Measurements from ENCODE around the gene CCZ1.
A peak's percentile ranks its signal among the peaks of the same experiment; 100 is the strongest.
"Not testable (repeated sequence)": the region's sequence is repeated elsewhere in the genome, so short reads cannot be mapped to it uniquely, and the experiment has no call there.

CCZ1 gene

DNA sequence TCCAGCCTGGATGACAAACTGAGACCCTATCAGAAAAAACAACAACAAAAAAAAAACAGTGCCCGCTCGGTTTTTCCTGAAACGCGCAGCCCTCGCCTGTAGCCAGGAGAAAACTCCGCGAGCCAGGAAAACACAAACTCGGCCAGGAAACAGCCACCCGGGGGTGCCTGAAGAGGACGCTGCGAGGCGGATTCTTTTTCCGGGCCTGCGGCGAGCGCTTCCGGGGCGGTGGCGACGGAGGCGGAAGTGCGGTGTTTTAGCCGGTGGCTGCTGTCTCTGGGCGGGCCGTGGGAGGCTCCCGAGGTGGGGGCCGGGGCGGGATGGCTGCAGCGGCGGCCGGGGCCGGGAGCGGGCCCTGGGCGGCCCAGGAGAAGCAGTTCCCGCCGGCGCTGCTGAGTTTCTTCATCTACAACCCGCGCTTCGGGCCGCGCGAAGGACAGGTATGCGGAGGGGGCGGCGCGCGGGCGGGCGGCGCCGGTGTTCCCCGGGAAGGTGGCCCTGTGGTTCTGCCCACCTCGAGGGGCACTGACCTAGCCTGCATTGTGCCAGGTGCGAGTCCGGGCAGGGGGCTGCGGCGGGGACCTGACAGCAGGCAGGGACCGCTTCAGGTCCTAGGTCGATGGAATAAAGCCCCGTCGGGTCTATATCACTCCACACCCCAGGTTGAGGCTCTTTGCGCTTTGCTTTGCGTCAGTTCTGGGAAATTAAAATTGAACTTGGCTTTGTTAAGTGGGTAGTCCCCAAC lies at the start of gene CCZ1:
Gene CCZ1, plus strand, starts transcription at position 254 of the 745 bp plus-strand sequence. Its CDS starts 67 bp downstream, at position 321.
- peak; percentile 98 for ATAC-seq

DNA sequence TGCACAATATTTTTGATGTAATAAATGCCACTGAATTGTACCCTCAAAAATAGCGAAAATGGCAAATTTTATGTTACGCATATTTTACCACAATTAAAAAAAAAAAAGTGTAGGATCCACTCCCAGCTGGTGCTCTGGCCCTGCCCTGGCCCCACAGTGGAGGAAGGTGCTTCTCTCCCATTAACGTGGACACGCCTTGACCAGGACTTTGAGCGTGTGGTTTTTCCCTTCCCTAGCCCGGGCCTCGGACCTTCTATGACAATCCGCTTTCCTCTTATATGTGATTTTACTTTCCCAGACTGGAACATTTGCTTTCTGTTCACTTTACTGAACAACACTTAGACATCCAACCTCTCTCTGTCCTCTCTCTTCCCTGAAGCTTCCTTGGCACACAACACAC lies 47.6 kb upstream of the CCZ1 start:
- ATAC-seq: no peak

DNA sequence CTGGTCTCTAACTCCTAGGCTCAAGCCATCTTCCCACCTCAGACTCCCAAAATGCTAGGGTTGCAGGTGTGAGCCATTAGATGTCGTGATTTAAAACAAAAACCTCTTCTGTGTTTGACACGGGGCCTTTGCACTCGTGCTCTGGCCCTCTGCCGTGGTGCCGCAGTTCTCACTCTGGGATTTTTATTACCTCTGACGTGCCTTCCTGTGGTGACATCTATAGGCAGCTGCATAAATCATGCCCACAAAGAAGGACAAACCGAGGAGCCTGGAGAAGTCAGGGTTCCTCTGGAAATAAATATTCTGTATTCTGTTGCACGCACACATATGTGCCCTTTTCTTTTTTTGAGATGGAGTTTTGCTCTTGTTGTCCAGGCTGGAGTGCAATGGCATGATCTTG lies 43.8 kb upstream of the CCZ1 start:
- ATAC-seq: no peak

DNA sequence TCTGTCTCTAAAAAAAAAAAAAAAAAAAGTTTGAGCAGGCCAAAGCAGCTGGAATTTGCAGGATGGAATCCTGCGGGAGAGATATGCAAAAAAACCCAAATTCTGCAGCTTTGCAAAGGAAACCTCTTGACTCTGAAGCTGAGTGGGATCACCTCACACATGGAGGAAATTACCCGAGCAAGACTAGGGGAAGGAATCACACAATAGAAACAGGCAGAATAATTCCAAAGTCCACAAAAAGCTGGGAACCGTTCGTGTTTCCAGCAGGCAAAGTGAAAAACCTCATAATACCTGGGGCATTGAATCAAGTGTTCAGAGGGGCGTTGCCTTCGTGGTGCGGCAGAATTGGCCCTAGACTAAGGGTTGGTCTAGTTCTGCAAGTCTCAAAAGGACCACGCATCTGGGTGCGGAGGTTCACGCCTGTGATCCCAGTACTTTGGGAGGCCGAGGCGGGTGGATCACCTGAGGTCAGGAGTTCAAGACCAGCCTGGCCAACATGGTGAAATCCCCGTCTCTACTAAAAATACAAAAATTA lies 41.4 kb upstream of the CCZ1 start:
- ATAC-seq: not testable (repeated sequence)

DNA sequence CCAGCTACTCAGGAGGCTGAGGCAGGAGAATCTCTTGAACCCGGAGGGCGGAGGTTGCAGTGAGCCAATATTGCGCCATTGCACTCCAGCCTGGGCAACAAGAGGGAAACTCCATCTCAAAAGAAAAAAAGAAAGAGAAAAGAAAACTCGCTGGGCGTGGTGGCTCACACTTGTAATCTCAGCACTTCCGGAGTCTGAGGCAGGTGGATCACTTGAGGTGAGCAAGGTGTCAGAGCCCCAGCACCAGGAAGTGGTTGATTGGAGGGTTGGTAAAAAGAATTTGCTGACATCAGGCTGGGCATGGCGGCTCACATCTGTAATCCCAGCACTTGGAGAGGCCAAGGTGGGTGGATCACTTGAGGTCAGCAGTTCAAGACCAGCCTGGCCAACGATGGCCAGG lies 40.0 kb upstream of the CCZ1 start:
- not testable (repeated sequence) for ATAC-seq

GRCh38 chr7:5861281-5861680 lies 37.3 kb upstream of the CCZ1 start:
- not testable (repeated sequence) for ATAC-seq

DNA sequence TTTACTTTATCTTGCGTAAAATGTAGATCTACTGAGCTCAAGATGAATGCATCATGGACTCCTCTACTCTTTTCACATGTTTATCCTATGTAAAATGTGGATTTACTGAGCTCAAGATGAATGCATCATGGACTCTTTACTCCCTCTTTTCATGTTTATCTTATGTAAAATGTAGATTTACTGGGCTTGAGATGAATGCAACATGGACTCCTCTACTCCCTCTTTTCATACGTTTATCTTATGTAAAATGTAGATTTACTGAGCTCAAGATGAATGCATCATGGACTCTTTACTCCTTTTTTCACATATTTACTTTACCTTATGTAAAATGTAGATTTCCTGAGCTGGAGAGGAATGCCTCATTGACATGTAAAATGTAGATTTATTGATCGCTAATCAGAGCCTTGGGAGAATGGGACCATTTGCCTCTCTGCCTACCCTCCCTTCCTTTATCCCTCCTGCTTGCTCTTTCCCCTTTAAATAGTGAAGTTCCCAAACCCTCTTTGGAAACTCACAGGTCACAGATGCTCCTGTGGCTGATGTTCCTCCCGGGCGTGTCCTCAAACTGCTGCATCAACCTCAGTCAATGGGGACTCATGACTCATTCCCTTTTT lies 35.7 kb upstream of the CCZ1 start:
- not testable (repeated sequence) for ATAC-seq

DNA sequence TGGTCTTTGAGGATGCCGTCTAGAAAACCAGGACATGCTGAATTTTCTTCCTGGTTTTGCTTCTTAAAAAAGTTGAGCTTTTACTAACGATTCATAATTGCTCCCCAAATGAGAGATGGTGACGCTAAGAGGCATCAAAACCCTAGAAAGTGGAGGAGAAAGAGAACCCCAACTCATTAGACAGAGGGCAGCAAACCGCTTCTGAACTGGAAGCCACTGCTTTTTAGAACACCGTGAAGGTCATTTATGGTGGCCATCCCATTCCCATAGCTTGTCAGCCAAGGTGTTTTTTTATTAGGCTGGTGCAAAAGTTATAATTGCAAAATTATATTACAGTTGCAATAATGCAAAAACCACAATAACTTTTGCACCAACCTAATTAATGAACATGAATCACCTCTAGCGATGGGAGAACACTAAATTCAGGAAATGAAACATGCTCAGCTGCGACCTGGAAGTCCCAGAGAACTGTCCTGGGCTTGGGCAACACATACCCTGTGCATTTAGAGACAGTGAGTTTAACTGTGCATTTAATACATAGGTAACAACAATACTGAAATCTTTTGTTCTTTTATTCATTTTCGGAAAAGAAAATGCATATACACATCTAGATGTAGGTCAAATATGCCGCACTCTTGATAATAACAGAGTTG lies 33.1 kb upstream of the CCZ1 start:
- not testable (repeated sequence) for ATAC-seq

DNA sequence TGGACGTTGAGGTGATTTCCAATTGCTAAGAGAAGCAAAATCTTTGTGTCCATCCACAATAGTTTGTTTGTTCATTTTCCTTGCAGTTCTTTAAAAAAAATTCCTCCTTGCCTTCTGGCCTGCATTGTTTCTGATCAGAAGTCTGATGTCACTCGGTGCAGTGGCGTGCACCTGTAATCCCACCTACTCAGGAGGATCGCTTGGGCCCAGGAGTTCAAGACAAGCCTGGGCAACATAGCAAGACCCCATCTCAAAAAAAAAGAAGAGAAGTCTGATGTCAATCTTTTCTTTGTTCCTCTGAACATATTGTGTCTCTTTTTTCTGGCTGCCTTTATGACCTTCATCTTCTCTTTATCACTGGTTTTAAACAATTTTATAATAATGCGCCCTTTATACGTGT lies 31.5 kb upstream of the CCZ1 start:
- ATAC-seq: no peak

DNA sequence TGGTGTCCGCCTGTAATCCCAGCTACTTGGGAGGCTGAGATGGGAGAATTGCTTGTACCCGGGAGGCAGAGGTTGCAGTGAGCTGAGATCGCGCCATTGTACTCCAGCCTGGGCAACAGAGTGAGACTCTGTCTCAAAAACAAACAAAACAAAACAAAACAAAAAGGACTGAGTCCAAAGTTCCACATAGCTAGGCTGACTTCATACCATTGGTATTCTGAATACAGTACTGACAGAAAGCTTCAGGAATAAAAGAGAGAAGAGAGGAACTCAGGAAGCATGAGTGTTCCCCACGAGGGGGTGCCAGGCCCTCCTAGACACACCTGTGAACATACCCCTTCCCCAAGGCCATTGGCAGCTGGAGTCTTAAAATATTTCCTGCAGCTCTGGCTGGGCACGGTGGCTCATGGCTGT lies 29.6 kb upstream of the CCZ1 start:
- not testable (repeated sequence) for ATAC-seq

- ATAC-seq: no peak
These were observed 28.8 kb upstream of the CCZ1 start for GRCh38 chr7:5869691-5870090.

DNA sequence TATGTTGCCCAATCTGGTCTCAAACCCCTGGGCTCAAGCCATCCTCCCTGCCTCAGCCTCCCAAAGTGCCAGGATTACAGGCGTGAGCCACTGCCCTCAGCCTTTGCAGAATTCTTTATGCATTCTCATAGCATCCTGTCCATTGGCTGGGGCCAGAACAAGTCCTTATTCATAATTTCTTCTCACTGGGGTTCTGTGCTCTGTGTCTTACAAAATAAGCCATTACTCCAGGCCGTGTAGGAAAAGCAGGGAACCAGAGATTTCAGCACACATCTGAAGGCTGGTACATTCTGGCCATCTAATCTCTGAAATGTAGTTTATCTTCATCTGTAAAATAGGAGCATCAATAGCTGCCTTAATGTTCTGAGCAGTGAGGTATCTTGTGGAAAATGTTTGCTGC lies 28.2 kb upstream of the CCZ1 start:
- ATAC-seq: no peak

GRCh38 chr7:5872326-5872725 lies 26.2 kb upstream of the CCZ1 start:
- no peak for ATAC-seq

GRCh38 chr7:5879591-5879990 lies 18.9 kb upstream of the CCZ1 start:
- ATAC-seq: not testable (repeated sequence)

DNA sequence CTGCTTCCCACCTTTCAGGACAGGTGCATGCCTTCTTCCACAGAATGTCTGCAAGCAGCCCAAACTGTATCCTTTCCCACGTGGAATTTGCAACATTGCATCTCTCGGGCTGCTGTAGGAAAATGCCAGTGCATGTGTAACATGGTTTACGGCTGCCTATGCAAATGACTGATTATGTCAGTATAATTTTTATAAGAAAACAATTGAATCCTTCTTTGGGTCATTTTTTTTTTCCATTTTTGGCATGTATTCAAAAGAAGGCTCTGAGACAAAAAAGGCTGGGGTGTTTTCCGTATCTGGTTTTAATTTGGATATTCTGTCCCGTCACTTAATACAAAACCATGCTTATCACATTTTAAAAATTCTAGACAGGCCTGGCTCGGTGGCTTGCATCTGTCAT lies 18.4 kb upstream of the CCZ1 start:
- ATAC-seq: not testable (repeated sequence)

DNA sequence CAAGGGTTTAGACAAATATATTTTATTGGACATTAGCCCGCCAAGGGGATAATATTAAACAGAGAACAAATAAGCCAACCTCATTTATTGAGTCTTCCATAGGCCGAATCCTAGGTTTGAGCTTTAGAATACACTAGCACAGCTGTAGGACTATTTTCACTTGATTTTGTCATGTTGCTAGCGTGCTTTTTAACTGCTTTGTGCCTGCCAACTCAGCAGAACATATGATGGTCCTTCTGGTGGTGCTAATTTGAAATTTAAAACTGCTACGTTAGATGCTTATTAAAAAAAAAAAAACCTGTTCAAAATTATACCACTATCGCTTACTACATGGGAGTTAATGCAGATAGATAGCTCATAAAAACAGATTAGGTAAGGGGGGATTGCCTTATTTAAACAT lies 14.1 kb upstream of the CCZ1 start:
- not testable (repeated sequence) for ATAC-seq

GRCh38 chr7:5888021-5888420 lies 10.5 kb upstream of the CCZ1 start:
- not testable (repeated sequence) for ATAC-seq

GRCh38 chr7:5890244-5890643 lies 8.3 kb upstream of the CCZ1 start:
- ATAC-seq: not testable (repeated sequence)

DNA sequence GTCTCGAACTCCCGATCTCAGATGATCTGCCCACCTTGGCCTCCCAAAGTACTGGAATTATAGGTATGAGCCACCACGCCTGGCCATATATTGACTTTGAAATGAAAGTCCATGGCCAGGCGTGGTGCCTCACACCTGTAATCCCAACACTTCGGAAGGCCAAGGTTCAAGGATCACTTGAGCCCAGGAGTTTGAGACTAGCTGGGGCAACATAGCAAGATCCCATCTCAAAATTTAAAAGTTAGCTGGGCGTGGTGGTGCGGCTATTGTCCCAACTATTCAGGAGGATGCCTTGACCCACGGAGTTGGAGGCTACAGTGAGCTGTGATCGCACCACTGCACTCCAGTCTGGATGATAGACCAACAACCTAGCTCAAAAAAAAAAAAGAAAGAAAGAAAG lies 6.0 kb upstream of the CCZ1 start:
- ATAC-seq: no peak

DNA sequence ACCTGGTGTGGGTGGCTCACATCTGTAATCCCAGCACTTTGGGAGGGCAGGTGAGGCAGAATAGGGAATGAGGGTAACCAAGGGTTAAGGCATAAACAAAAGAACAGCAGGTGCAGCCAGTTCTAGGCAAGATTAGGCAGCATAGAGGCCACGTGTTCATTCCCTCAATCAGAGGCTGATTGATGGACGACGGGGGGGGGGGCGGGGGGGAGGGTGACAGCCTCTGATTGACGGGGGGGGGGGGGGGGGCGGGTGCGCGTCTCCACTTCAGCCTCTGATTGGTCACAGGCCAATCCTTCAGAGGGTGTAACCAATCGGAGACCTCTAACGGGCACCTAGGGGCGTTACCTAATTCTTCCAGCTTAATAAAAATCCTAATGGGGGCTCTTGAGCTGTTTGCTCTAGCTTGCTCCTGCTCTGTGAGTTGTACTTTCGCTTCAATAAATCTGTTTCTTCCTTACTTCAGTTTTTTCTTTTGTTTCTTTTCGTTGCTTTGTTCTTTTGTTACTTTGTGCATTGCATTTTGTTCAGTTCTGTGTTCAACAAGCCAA lies 1.1 kb upstream of the CCZ1 start:
- ATAC-seq: not testable (repeated sequence)

DNA sequence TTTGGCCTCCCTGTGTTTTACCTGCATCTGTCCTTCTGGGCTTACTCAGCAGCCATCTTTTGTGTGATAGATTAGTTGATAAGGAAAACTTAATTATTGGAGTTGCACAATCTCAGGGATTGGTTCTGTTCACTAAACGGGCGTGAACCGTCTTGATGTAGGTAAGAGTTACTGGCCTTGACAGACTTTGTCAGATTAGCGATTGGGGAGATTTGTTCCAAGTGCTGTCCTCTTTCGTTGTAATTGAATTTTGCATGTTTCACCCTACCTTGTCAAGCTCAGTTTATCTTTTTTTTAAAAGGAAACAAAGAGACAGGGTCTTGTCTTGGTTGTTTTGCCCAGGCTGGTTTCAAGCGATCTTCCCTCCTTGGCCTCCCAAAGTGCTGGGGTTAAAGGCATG lies 4.5 kb downstream of the CCZ1 start:
- ATAC-seq: not testable (repeated sequence)

DNA sequence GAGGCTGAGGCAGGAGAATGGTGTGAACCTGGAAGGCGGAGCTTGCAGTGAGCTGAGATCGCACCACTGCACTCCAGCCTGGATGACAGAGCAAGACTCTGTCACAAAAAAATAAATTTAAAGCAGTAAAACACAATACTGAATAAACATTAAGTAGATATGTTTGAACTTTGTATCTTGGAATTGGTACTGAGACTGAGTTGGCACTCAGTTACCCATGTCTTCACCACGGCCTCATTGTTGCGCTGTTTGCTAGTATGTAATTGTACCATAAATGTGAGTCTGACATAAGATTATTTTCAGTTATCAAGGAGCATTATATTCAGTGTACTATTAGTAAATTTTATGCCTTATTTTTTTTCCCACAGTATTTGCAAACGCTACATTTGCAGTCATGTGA lies 6.2 kb downstream of the CCZ1 start:
- not testable (repeated sequence) for ATAC-seq

- ATAC-seq: not testable (repeated sequence)
These were observed 10.3 kb downstream of the CCZ1 start for GRCh38 chr7:5908835-5909234.
